Measurements from ENCODE around the gene FOXJ1.

Gene FOXJ1

GRCh38 chr17:76139801-76140660 is 1.0 kb downstream of the FOXJ1 start:
- DNase-seq: no peak

GRCh38 chr17:76138896-76139752 is 1.9 kb downstream of the FOXJ1 start:
- no peak for DNase-seq

GRCh38 chr17:76138234-76138895 is 2.7 kb downstream of the FOXJ1 start:
- no peak for DNase-seq

- no peak for DNase-seq
These were observed 3.5 kb downstream of the FOXJ1 start for GRCh38 chr17:76137351-76138233.

DNA sequence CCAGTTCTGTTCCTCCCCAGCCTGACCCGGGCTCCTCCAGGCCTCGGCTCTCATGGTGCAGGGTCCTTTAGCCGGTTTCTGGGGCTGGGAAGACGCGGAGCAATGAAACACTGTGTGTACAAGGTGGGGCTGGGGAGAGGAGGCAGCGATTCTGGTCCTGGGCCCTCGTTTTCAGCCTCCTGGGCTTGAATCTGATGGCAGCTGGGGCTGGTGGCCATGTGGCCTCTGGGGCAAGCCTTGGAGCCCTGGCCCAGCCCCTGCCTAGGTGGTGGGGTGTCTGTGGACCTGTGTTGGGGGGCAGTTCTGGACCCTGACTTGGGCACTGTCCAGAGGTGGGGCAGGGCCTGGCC is 4.1 kb downstream of the FOXJ1 start:
- DNase-seq: no peak

- no peak for DNase-seq
These were observed 4.6 kb downstream of the FOXJ1 start for GRCh38 chr17:76136276-76137000.

- no peak for DNase-seq
These were observed 5.2 kb downstream of the FOXJ1 start for GRCh38 chr17:76135810-76136188.

GRCh38 chr17:76134911-76135809 is 5.9 kb downstream of the FOXJ1 start:
- no peak for DNase-seq

- DNase-seq: no peak
These were observed 8.3 kb downstream of the FOXJ1 start for GRCh38 chr17:76132574-76133338.

DNA sequence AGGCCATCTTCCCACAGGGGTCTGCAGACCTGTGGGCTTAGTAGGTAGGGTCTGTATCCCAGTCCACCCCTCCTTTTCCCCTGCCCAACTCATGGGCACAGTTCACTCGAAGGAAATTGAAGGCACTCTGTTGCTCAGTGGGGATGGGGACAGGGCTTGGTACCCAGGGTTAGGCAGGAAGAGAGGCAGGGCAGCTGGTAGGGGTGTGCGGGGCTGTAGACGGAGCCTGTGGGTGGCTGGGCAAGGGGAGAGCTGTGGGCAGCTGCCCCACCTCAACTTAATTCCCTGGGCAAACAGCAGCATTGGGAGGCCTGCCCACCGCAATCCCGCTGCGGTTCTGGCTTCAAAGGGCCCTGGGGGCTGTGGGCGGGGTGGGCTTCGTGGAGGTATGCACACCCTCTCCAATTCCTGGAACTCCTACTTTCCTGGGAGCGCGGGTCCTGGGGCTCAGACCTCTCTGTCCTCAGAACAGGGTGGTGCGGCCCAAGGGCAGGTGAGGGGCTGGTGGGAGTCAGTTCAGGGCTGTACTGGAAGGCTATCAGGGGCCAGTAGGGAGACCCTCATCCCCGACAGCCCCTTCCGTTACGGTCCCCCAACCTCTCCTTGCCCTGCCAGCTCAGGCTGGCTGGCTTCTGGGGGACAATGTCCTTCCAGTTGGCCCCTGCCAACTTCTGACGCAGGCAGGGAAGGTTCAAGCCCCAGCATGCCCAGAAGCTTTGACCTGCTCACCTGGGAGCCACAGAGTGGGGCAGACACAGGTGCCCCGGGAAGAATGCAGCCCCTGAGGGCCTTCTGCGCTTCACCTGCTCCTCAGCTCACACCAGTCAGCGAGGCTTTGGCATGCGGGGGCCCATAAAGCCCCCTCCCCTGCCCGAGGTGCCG is 9.1 kb downstream of the FOXJ1 start:
- DNase-seq: no peak

DNA sequence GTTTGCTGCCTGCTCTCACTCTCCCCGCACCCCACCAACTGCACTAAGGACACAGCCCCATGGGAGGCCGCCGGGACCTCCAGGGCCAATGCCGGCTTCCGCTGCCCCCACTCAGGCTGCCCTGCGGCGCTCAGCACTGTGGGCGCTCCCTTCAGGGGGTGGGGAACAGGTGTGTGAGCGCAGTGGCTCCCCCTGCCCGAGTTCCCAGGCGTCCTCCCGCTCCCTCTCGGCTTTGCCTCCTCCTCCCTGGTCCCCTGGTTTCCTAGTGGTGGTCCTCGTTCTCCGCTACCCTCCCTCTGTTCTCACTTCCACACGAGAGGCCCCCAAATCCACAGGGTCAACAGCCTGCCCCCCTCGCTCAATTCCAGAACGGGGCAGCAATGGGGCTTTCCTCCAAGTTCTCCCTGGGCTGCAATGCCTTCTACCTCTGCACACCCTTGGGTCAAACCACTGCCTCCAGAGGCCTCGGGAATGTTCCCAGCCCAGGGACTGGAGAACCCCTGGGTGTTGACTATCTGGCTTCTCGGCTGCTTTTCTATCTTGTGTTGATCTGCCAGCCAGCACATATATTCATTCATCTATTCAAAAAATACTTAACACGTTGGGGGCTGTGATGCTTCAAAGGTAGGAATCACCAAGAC is 9.9 kb downstream of the FOXJ1 start:
- no peak for DNase-seq

DNA sequence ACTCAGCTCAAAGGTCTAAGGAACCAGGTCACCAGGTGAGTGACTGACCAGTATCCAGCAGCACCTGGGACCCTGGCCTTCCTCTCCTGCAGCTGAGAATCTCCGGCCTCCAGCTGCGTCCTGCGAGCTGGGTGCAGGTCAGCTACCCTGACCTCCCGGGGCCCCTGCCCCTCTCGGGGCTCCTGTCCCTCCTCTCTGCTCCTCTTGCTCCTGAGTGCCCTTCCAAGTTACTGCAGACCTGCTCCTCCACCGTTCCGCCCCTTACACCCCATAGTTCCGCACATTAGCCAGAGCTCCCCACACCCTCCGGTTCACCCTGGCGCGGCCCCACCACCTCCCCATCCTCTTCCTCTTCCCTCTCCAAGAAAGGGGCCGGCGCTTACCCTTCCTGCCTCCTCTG is 10.6 kb downstream of the FOXJ1 start:
- DNase-seq: no peak

DNA sequence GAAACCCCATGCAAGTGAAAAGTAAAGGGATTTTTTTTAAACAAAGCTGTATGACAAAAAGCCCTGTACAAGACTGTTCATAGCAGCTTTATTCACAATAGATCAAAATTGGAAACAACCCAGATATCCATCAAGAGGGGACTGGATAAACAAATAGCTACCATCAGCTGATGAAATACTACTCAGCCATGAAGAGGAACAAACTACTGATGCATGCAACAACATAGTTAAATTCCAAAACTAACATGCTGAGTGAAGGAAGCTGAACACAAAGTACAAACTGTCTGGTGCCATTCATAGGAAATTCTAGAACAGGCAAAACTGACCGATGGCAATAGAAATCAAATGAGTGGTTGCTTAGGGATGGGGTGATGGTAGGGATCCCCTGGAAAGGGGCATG is 15.1 kb downstream of the FOXJ1 start:
- no peak for DNase-seq

- no peak for DNase-seq
These were observed 15.7 kb downstream of the FOXJ1 start for GRCh38 chr17:76125391-76125675.

GRCh38 chr17:76124582-76125390 is 16.3 kb downstream of the FOXJ1 start:
- DNase-seq: no peak

GRCh38 chr17:76123749-76124581 is 17.1 kb downstream of the FOXJ1 start:
- no peak for DNase-seq

GRCh38 chr17:76123191-76123499 is 17.9 kb downstream of the FOXJ1 start:
- no peak for DNase-seq

Data from GDM1 (cell line).